ENCODE measurements around the gene CNOT4. TPM values are rescaled to one million over a fixed set of nuclear protein-coding genes. Genes with fewer than 3 reads are reported as not detected.
A peak's percentile ranks its signal among the peaks of the same experiment; 100 is the strongest.
"Not testable (repeated sequence)": the region's sequence is repeated elsewhere in the genome, so short reads cannot be mapped to it uniquely, and the experiment has no call there.

CNOT4 gene
- total RNA-seq, 1 donor from 2014 or later, result 26.3 TPM

DNA sequence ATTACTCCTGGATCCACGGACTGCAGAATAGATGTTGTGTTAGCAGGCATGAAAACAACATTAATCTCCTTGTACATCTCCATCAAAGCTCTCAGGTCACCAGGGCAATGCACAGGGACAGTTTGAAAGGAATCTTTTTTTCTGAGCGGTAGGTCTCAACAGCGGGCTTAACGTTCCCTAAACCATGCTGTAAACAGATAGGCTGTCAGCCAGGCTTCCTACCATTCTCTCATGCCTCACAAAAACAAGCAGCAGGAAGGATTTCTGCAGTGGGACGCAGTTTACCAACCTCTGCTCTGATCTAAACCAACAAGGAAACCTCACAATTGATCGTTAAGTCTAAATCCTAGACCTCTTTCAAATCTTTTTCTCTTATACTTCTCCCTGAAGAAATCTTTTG is 50.8 kb downstream of the CNOT4 start:
- no peak overlapping the region for H3K27ac Mint-ChIP-seq
- intact Hi-C loops (cut with micrococcal nuclease), result no loop called here
- peaks cover 7% of the 10 kb centered on the region for H3K4me1 Mint-ChIP-seq

GRCh38 chr7:135454060-135454459 is 55.8 kb downstream of the CNOT4 start:
- no peaks in the 10 kb centered on the region for H3K9me3 Mint-ChIP-seq
- H3K4me1 Mint-ChIP-seq, result peaks cover 11% of the 10 kb centered on the region
- DNase-seq, result no peak
- no peak overlapping the region for H3K4me3 Mint-ChIP-seq
- intact Hi-C loops (cut with micrococcal nuclease), result no loop called here
- no peaks in the 10 kb centered on the region for H3K27me3 Mint-ChIP-seq
- H3K36me3 Mint-ChIP-seq (ENCODE audit: low read depth), result no peaks in the 10 kb centered on the region
- H3K27ac Mint-ChIP-seq, result no peak overlapping the region

More for the DNA sequence above, 50.8 kb downstream of the CNOT4 start:
- no peak overlapping the region for H3K4me3 Mint-ChIP-seq
- peaks cover 4% of the 10 kb centered on the region for H3K36me3 Mint-ChIP-seq (ENCODE audit: low read depth)
- H3K9me3 Mint-ChIP-seq, result no peaks in the 10 kb centered on the region
- no peaks in the 10 kb centered on the region for H3K27me3 Mint-ChIP-seq
- DNase-seq, result no peak

DNA sequence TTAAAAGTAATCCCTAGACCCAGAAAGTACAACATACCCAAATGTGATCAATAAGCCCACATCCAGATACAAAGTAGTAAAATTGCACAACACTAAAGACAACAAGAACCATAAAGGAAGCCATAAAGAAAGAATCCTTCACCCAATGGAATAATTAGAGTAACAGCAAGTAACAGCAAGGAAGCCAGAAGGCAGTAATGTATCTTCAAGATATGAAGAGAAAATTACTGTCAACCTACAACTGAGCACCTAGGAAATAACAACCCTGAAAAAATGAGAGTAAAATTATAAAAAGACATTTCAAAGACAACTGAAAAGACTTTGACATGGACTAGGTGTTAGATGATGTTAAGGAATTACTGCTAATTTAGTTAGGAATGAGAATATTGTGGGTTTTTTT is 60.5 kb downstream of the CNOT4 start:
- intact Hi-C loops (cut with micrococcal nuclease), result no loop called here
- Mint-ChIP-seq H3K27ac (no peak overlapping the region), H3K9me3 (no peaks in the 10 kb centered on the region), H3K4me3 (no peak overlapping the region), H3K27me3 (no peaks in the 10 kb centered on the region), H3K4me1 (peaks cover 23% of the 10 kb centered on the region), H3K36me3 (ENCODE audit: low read depth) (peaks cover 2% of the 10 kb centered on the region)
- DNase-seq, result no peak

GRCh38 chr7:135448753-135449152 is 61.1 kb downstream of the CNOT4 start:
- no peaks in the 10 kb centered on the region for H3K27me3 Mint-ChIP-seq
- H3K9me3 Mint-ChIP-seq, result no peaks in the 10 kb centered on the region
- intact Hi-C loops (cut with micrococcal nuclease), result no loop called here
- DNase-seq, result no peak
- H3K4me3 Mint-ChIP-seq, result no peak overlapping the region
- H3K36me3 Mint-ChIP-seq (ENCODE audit: low read depth), result peaks cover 2% of the 10 kb centered on the region
- no peak overlapping the region for H3K27ac Mint-ChIP-seq
- H3K4me1 Mint-ChIP-seq, result peaks cover 20% of the 10 kb centered on the region

GRCh38 chr7:135447748-135448147 is 62.2 kb downstream of the CNOT4 start:
- Mint-ChIP-seq H3K27me3 (no peaks in the 10 kb centered on the region), H3K4me3 (no peak overlapping the region), H3K36me3 (ENCODE audit: low read depth) (peaks cover 4% of the 10 kb centered on the region), H3K9me3 (no peaks in the 10 kb centered on the region), H3K4me1 (peaks cover 20% of the 10 kb centered on the region), H3K27ac (no peak overlapping the region)
- intact Hi-C loops (cut with micrococcal nuclease), result no loop called here
- no peak for DNase-seq

- H3K27ac Mint-ChIP-seq, result no peak overlapping the region
- peaks cover 4% of the 10 kb centered on the region for H3K36me3 Mint-ChIP-seq (ENCODE audit: low read depth)
- no peaks in the 10 kb centered on the region for H3K9me3 Mint-ChIP-seq
These were observed 64.2 kb downstream of the CNOT4 start for GRCh38 chr7:135445690-135446089.

DNA sequence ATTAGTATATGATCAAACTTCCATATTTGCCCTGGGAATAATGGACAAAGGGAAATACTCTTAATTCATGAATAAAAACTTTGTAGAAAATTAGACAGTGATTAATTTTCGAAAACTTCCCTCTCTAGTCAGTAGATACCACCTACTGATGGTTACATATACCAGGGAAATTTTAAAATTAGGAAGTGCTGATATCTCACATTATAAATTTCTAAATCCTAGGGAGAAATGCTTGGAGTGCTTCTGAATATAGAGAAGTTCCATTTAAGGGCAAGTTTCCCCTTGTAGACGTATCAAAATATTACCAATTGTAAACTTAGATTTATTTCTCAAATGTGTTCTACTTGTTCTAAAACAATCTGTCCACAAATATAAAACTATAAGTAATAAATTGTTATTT is 64.6 kb downstream of the CNOT4 start:
- H3K27me3 Mint-ChIP-seq; H3K4me3 Mint-ChIP-seq; H3K27ac Mint-ChIP-seq; H3K9me3 Mint-ChIP-seq; intact Hi-C loops (cut with micrococcal nuclease); H3K36me3 Mint-ChIP-seq (ENCODE audit: low read depth); DNase-seq: not testable (repeated sequence)
- H3K4me1 Mint-ChIP-seq, result peaks cover 22% of the 10 kb centered on the region

More at GRCh38 chr7:135445690-135446089, 64.2 kb downstream of the CNOT4 start:
- Mint-ChIP-seq H3K27me3 (no peaks in the 10 kb centered on the region), H3K4me3 (no peak overlapping the region), H3K4me1 (peaks cover 22% of the 10 kb centered on the region)
- intact Hi-C loops (cut with micrococcal nuclease), result no loop called here
- DNase-seq, result no peak

GRCh38 chr7:135441791-135442190 is 68.1 kb downstream of the CNOT4 start:
- Mint-ChIP-seq H3K36me3 (ENCODE audit: low read depth) (peaks cover 13% of the 10 kb centered on the region), H3K27ac (no peak overlapping the region), H3K9me3 (no peaks in the 10 kb centered on the region), H3K27me3 (no peaks in the 10 kb centered on the region), H3K4me3 (no peak overlapping the region), H3K4me1 (peaks cover 4% of the 10 kb centered on the region)
- intact Hi-C loops (cut with micrococcal nuclease), result no loop called here
- DNase-seq, result no peak

DNA sequence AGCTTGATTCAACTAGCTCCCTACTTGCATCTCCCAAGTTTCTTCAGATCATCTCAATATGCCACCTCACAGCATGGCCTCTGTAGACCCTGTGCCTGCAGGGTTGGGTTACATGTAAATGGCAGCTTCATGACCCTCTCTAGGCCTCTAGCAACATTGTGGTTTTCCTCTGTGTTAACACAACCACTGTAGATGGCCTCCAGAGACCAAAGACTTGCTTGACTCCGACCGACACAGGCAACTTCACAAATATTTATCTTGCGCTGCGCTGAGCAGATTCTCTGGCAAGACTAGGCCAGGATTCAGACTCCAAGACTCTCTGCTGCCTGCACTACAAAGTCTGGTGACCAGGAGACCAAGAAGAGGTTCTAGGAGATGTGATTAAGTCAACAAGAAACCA is 75.9 kb downstream of the CNOT4 start:
- no peak for DNase-seq
- intact Hi-C loops (cut with micrococcal nuclease), result no loop called here
- H3K4me3 Mint-ChIP-seq, result no peak overlapping the region
- no peak overlapping the region for H3K27ac Mint-ChIP-seq
- H3K4me1 Mint-ChIP-seq, result peaks cover 11% of the 10 kb centered on the region
- peaks cover 30% of the 10 kb centered on the region for H3K36me3 Mint-ChIP-seq (ENCODE audit: low read depth)
- H3K27me3 Mint-ChIP-seq, result no peaks in the 10 kb centered on the region
- no peaks in the 10 kb centered on the region for H3K9me3 Mint-ChIP-seq

DNA sequence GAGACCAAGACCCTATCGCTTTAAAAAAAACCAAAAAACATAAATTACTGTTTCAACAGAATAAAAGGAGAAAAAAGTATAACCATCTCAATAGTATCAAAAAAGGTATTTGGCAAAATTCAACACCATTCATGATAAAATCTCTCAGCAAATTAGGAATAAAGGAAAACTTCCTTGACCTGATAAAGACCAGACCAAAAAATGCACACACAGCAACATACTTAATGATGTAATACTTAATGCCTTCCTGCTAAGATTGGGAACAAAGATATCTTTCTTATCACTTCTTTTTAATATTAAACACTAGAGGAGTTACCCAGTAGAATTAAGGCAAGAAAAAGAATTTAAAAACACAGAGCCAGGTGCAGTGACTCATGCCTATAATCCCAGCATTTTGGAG is 79.3 kb downstream of the CNOT4 start:
- Mint-ChIP-seq H3K4me1 (peaks cover 14% of the 10 kb centered on the region), H3K27ac (no peak overlapping the region), H3K36me3 (ENCODE audit: low read depth) (peaks cover 22% of the 10 kb centered on the region), H3K9me3 (no peaks in the 10 kb centered on the region), H3K4me3 (no peak overlapping the region), H3K27me3 (no peaks in the 10 kb centered on the region)
- intact Hi-C loops (cut with micrococcal nuclease), result no loop called here
- DNase-seq, result no peak

DNA sequence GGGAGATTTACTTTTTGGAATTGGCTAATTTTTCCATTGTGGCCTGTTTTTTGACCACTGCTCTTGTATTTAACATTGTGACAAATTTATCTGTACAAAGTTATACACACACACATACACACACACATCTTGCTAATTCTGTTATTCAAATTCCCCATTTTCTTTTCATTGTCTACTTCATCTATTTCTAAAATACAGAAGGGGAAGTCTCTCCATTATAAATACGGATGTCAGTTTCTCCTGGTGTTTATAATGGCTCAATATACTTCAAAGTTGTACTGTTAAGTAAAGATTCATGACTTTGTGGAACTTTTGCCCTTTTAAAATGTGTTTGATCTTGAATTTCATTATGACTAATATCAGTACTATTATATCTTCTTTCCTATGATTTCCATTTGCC is 81.0 kb downstream of the CNOT4 start:
- H3K4me3 Mint-ChIP-seq, result no peak overlapping the region
- intact Hi-C loops (cut with micrococcal nuclease), result no loop called here
- no peak overlapping the region for H3K27ac Mint-ChIP-seq
- DNase-seq, result no peak
- H3K36me3 Mint-ChIP-seq (ENCODE audit: low read depth), result peaks cover 11% of the 10 kb centered on the region
- H3K9me3 Mint-ChIP-seq, result no peaks in the 10 kb centered on the region
- H3K4me1 Mint-ChIP-seq, result peaks cover 19% of the 10 kb centered on the region
- H3K27me3 Mint-ChIP-seq, result no peaks in the 10 kb centered on the region

DNA sequence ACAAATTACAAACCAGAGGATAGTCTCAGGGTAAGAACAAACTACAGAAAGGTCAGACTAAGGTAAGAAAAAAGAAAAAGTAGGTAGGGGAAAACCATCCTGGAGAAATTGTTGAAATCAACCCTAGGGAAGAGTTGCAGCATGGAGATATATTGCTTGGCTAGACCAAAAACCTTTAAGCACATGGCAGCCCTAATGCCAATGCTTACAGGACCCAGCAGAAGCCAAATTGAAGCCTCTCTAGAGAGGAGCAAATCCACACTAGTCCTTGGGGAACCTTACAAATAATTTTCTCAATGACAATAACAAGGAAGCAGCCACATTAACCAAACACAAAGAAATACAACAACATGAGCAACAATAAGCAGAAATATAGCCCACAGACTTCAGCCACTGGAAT is 81.9 kb downstream of the CNOT4 start:
- peaks cover 19% of the 10 kb centered on the region for H3K4me1 Mint-ChIP-seq
- intact Hi-C loops (cut with micrococcal nuclease), result no loop called here

DNA sequence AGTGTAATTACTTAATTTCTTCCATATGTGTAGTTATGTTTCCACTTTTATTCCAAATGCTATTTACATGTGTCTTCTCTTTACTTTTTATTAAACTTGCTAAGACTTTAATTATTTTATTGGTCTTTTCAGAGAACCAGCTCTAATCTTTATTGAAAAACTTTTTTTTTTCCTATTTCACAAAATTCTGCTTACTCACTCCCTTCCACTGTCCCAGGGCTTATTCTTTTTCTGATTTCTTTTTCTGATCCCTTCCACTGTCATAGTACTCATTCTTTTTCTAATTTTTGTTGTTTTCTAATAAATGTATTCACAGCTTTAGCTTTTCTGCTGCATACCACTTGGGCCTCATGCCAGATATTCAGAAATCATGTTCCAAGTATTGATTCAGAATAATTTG is 82.7 kb downstream of the CNOT4 start:
- intact Hi-C loops (cut with micrococcal nuclease), result no loop called here
- Mint-ChIP-seq H3K27me3 (no peaks in the 10 kb centered on the region), H3K4me1 (peaks cover 19% of the 10 kb centered on the region), H3K36me3 (ENCODE audit: low read depth) (peaks cover 4% of the 10 kb centered on the region), H3K9me3 (no peaks in the 10 kb centered on the region), H3K27ac (peak overlapping the region; percentile 29), H3K4me3 (no peak overlapping the region)
- no peak for DNase-seq

More for the DNA sequence above, 81.9 kb downstream of the CNOT4 start:
- H3K36me3 Mint-ChIP-seq (ENCODE audit: low read depth), result peaks cover 9% of the 10 kb centered on the region
- no peak overlapping the region for H3K27ac Mint-ChIP-seq
- H3K4me3 Mint-ChIP-seq, result no peak overlapping the region
- no peak for DNase-seq
- H3K27me3 Mint-ChIP-seq, result no peaks in the 10 kb centered on the region
- no peaks in the 10 kb centered on the region for H3K9me3 Mint-ChIP-seq

- Mint-ChIP-seq H3K4me1 (peaks cover 21% of the 10 kb centered on the region), H3K9me3 (no peaks in the 10 kb centered on the region), H3K4me3 (no peak overlapping the region), H3K27me3 (no peaks in the 10 kb centered on the region), H3K27ac (no peak overlapping the region), H3K36me3 (ENCODE audit: low read depth) (peaks cover 16% of the 10 kb centered on the region)
- intact Hi-C loops (cut with micrococcal nuclease), result no loop called here
- no peak for DNase-seq
These were observed 84.9 kb downstream of the CNOT4 start for GRCh38 chr7:135425036-135425435.

DNA sequence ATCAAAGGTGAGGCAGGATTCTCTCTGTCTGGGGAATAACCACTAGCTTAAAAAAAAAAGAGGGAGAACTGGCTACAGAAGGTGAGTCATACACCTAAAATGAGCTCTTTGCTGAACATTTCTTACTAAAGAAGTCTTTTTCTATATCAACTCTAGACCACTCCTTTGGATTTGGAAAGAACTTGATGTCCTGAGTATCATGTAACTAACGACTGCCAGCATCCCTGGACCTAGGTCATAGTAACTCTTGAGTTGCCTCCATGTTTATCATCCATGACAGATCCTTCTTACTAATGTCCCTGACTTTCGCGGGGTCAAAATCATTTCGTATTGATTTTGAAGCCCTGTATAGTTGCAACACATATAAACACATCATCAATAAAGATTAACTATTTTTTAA is 89.1 kb downstream of the CNOT4 start:
- no peak for DNase-seq
- Mint-ChIP-seq H3K4me3 (no peak overlapping the region), H3K27ac (no peak overlapping the region), H3K4me1 (peaks cover 11% of the 10 kb centered on the region), H3K9me3 (no peaks in the 10 kb centered on the region), H3K36me3 (ENCODE audit: low read depth) (peaks cover 18% of the 10 kb centered on the region), H3K27me3 (no peaks in the 10 kb centered on the region)
- intact Hi-C loops (cut with micrococcal nuclease), result no loop called here

All from activated CD4-positive, alpha-beta T cell treated with anti-CD3 and anti-CD28 coated beads, Interleukin-2, amount 10 ng/mL, durations not matched to agents 24 days and 14 days (primary cell).